Loucy (cell line): ENCODE results near the gene CRYM.

Source experiments
- H2AFZ ChIP-seq: fragments of 200-600 bp; sonication (generic); 2 replicates; pipeline ENCODE4 v1.6.0; 2016; ENCODE audit warnings: antibody characterized with exemption, mild to moderate bottlenecking, low read length, moderate library complexity
- H3F3A ChIP-seq: fragments of 200-600 bp; 2 replicates; pipeline ENCODE4 v1.6.0; 2016; ENCODE audit warnings: antibody characterized with exemption, low read depth, mild to moderate bottlenecking
- H3K27me3 ChIP-seq: fragments of 200-600 bp; sonication (generic); 2 replicates; pipeline ENCODE4 v1.6.1; 2014; ENCODE audit warnings: low read length, mild to moderate bottlenecking; ENCODE audit not compliant: insufficient read depth, poor library complexity, severe bottlenecking
- H3K36me3 ChIP-seq: fragments of 200-600 bp; sonication (generic); 2 replicates; pipeline ENCODE4 v1.6.1; 2016; ENCODE audit warnings: low read length; ENCODE audit not compliant: insufficient read depth
- H3K4me1 ChIP-seq: fragments of 200-600 bp; sonication (generic); 2 replicates; pipeline ENCODE4 v1.5.1; 2014; ENCODE audit warnings: low read length, mild to moderate bottlenecking; ENCODE audit not compliant: insufficient read depth, poor library complexity, severe bottlenecking
- H3K4me2 ChIP-seq: fragments of 200-600 bp; sonication (generic); 2 replicates; pipeline ENCODE4 v1.6.0; 2014; ENCODE audit warnings: antibody characterized with exemption, low read length, low read depth, mild to moderate bottlenecking; ENCODE audit not compliant: poor library complexity, severe bottlenecking
- H3K4me3 ChIP-seq: fragments of 200-600 bp; sonication (generic); 2 replicates; pipeline ENCODE4 v1.5.1; 2014; ENCODE audit warnings: low read length, mild to moderate bottlenecking, mixed read lengths; ENCODE audit not compliant: poor library complexity, severe bottlenecking
- H3K79me2 ChIP-seq: fragments of 200-600 bp; sonication (generic); 2 replicates; pipeline ENCODE4 v1.6.1; 2014; ENCODE audit warnings: low read length; ENCODE audit not compliant: insufficient read depth
- H3K9ac ChIP-seq: fragments of 200-600 bp; sonication (generic); 2 replicates; pipeline ENCODE4 v1.6.0; 2014; ENCODE audit warnings: mild to moderate bottlenecking, low read depth, low read length, moderate library complexity; ENCODE audit not compliant: poor library complexity, severe bottlenecking
- H3K9me2 ChIP-seq: fragments of 200-600 bp; sonication (generic); replicated peaks from 2 replicates; pipeline ENCODE4 v1.6.1; 2016; ENCODE audit warnings: low read depth, low read length, mixed read lengths
- H3K9me3 ChIP-seq: fragments of 200-600 bp; sonication (generic); 2 replicates; pipeline ENCODE4 v1.6.1; 2014; ENCODE audit warnings: mild to moderate bottlenecking, antibody characterized with exemption, low read length, low read depth; ENCODE audit not compliant: insufficient read depth
- H4K20me1 ChIP-seq: fragments of 200-600 bp; sonication (generic); 2 replicates; pipeline ENCODE4 v1.6.0; 2014; ENCODE audit warnings: antibody characterized with exemption, low read length, mild to moderate bottlenecking; ENCODE audit not compliant: insufficient read depth, poor library complexity, severe bottlenecking
- EZH2phosphoT487 ChIP-seq: fragments of 200-600 bp; IDR thresholded peaks from 2 replicates; pipeline ENCODE4 v1.6.1; 2018; ENCODE audit warnings: antibody characterized with exemption, mild to moderate bottlenecking, moderate library complexity, borderline replicate concordance
- TF ChIP-seq, protein P1 (sequence below): fragments of 200-600 bp; sonication (generic); conservative IDR thresholded peaks from 2 replicates; pipeline ENCODE4 v1.5.1; 2014; ENCODE audit warnings: mild to moderate bottlenecking, antibody characterized with exemption, low read length

CRYM gene

DNA sequence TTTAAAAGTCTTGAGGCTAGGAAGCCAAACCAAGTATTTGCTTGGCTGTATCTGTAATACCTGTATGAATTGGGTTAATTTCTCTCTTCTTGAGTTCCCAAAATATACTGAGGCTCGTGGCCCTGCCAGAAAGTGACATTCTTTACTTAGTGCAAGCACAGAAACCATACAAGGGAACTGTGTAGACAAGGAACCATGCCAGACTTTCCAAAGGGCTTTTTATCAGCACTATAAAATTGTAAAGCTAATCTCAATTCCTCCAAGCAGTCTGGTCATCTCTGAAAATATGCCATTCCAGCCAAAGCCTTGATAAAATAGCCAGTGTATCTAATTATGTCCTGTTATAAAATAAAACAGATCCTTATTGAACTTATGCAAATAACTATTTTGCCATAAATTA is 7.2 kb upstream of the CRYM start:
- Histone ChIP-seq H3F3A (no peaks in the 10 kb centered on the region), H3K9me3 (no peaks in the 10 kb centered on the region), H3K36me3 (no peaks in the 10 kb centered on the region), H3K4me3 (no peak overlapping the region), H3K4me1 (no peaks in the 10 kb centered on the region), H3K9ac (no peak overlapping the region), H3K79me2 (no peaks in the 10 kb centered on the region), H4K20me1 (no peaks in the 10 kb centered on the region), H3K9me2 (no peaks in the 10 kb centered on the region), H2AFZ (no peak overlapping the region), H3K27me3 (peaks cover 10% of the 10 kb centered on the region), H3K4me2 (no peak overlapping the region)
- TF ChIP-seq EZH2phosphoT487: no peak
- TF ChIP-seq, protein P1, sequence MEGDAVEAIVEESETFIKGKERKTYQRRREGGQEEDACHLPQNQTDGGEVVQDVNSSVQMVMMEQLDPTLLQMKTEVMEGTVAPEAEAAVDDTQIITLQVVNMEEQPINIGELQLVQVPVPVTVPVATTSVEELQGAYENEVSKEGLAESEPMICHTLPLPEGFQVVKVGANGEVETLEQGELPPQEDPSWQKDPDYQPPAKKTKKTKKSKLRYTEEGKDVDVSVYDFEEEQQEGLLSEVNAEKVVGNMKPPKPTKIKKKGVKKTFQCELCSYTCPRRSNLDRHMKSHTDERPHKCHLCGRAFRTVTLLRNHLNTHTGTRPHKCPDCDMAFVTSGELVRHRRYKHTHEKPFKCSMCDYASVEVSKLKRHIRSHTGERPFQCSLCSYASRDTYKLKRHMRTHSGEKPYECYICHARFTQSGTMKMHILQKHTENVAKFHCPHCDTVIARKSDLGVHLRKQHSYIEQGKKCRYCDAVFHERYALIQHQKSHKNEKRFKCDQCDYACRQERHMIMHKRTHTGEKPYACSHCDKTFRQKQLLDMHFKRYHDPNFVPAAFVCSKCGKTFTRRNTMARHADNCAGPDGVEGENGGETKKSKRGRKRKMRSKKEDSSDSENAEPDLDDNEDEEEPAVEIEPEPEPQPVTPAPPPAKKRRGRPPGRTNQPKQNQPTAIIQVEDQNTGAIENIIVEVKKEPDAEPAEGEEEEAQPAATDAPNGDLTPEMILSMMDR: no peak

DNA sequence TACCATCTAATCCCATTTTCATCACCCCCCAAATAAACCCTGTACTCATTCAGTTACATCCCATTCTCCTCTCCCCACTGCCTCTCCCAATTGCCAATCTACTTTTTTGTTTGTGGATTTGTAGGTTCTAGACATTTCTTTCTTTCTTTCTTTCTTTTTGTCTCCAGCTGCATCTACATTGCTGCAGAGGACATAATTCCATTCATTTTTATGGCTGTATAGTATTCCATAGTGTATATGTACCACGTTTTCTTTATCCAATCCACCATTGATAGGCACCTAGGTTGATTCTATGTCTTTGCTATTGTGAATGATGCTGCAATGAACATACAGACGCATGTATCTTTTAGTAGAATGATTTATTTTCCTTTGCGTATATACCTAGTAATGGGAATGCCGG is 6.3 kb upstream of the CRYM start:
- Histone ChIP-seq H4K20me1 (no peaks in the 10 kb centered on the region), H3K36me3 (no peaks in the 10 kb centered on the region), H3K9me2 (no peaks in the 10 kb centered on the region), H3F3A (no peaks in the 10 kb centered on the region), H2AFZ (no peak overlapping the region), H3K4me2 (peak overlapping the region; percentile 80), H3K9me3 (no peaks in the 10 kb centered on the region), H3K79me2 (no peaks in the 10 kb centered on the region), H3K4me3 (no peak overlapping the region), H3K27me3 (peaks cover 10% of the 10 kb centered on the region), H3K4me1 (no peaks in the 10 kb centered on the region), H3K9ac (no peak overlapping the region)
- no peak for TF ChIP-seq EZH2phosphoT487
- TF ChIP-seq, protein P1: no peak

DNA sequence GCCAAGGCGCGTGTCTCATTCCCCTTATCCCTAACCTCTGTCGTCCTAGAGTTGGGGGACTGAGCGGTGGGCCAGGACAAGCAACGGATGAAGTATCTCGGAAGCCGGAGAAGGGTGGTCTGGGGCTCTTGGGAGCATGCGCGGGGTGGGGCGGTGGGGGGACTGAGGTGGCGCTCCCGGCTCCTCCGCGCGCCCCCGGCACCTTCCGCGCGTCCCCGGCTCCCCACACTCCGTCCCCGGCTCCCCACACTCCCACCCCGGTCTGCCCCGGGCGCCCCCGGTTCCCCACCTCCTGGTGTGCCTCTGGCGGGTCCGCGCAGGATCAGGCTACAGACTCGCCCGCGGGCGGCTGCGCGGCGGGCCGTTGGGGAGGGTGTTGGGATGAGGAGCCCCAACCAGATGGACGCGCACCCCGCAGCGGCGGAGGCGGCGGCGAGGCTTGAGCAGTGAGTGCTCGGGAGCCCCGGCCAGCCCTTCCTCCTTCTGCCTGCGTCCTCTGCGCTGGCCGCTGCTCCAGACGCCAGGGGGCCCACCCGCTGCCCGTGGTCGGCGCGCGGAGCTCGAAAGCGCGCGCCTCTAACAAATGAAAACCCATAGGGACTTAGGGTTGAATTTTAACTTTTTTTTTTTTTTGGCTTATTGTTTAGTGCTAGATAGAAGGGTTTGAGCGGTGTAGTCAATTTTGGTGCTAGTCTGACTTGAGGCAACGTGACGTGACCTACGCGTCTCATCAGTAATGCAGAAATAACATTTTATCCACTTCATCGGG is 5.6 kb upstream of the CRYM start:
- Histone ChIP-seq H3K4me1 (no peaks in the 10 kb centered on the region), H2AFZ (peak overlapping the region; percentile 94; the same call in 1 of the 2 replicates), H3K9me2 (no peaks in the 10 kb centered on the region), H3K4me3 (peak overlapping the region; percentile 69), H3K9me3 (no peaks in the 10 kb centered on the region), H3K4me2 (peak overlapping the region; percentile 80), H4K20me1 (no peaks in the 10 kb centered on the region), H3K9ac (peak overlapping the region; percentile 51), H3K27me3 (peaks cover 10% of the 10 kb centered on the region), H3K36me3 (no peaks in the 10 kb centered on the region), H3K79me2 (no peaks in the 10 kb centered on the region), H3F3A (no peaks in the 10 kb centered on the region)
- TF ChIP-seq, protein P1: peak; percentile 48
- TF ChIP-seq EZH2phosphoT487: no peak
